ENCODE measurements around the gene DBP.

DNA sequence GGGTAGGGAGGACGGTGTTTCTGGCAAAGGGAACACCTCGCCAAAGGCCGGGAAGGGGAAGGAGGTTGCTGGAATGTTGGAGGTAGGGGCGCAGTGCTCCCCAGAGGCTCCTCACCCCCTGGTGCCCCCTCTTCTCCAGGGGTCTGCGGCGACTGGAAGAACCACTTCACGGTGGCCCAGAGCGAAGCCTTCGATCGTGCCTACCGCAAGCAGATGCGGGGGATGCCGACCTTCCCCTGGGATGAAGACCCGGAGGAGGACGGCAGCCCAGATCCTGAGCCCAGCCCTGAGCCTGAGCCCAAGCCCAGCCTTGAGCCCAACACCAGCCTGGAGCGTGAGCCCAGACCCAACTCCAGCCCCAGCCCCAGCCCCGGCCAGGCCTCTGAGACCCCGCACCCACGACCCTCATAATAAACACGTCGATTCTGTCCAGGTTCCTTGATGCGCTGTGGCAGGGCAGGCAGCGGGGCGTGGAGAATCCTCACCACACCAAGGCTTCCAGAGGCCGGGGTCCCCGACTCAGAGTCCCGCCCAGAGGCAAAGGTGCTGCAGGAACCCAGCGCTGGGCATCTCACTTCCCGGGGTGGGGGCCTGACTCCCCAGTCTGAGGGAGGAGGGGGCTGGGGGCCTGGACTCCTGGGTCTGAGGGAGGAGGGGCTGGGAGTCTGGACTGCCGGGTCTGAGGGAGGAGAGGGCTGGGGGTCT lies 38.0 kb downstream of the DBP start:
- TF ChIP-seq CTCF (IDR thresholded peaks at IDR 0.05) (no peak), ZFX (IDR thresholded peaks at IDR 0.05; ENCODE audit: borderline replicate concordance) (no peak)
